Astrocyte (in vitro differentiated cells and primary cell): ENCODE data around the gene SNX8.

ENCODE experiments used
- CTCF ChIP-seq: IDR thresholded peaks from 2 replicates; pipeline ENCODE4 v1.5.1; 2011; ENCODE audit warnings: low read depth, mild to moderate bottlenecking, inconsistent platforms, low read length, moderate library complexity; ENCODE audit not compliant: insufficient read depth
- EZH2 ChIP-seq: IDR thresholded peaks from 2 replicates; pipeline ENCODE4 v1.6.1; 2012; ENCODE audit warnings: mild to moderate bottlenecking, low read length, inconsistent platforms; ENCODE audit not compliant: insufficient read depth

DNA sequence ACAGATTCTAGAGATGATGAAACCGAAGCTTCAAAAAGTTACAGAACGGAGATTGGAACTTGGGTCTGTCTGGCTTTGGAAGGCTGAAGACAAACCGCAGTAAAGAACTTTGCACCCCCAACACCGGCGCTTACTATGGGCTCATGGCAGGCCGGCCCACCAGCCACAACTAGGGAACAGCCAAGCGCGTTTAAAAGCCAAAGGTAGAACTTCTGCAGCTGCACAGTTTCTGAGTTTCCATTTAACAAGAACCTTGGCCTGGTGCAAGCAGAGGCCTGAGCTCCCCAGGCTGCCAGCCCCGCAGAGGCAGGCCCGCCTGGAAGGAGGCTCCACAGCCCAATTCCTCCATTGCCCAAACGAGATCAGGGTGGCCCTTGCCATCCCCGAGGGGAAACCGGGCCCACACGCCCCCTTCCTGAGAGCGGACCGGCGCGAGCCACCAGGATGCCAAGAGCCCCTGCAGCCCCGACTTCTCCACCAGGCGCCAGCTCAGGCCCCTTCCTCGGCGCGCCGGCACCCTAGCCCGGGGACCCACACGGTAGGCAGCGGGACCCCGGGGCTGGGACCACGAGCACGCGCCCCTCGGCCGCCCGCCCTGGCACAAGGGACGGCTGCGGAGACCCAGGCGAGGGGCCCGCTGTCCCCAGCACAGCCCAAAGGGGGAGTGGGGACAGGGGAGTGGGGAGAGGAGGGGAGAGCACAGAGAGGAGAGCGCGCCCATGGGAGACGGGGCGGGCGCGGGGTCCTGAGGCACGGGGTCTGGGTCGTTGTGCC lies 82.1 kb downstream of the SNX8 start:
- TF ChIP-seq CTCF (no peak), EZH2 (no peak)
